Measurements from ENCODE around the gene WIPI1.
"Not testable (repeated sequence)": the region's sequence is repeated elsewhere in the genome, so short reads cannot be mapped to it uniquely, and the experiment has no call there.

The WIPI1 gene

GRCh38 chr17:68379692-68380677, 77.3 kb downstream of the WIPI1 start:
- DNase-seq = no peak
- in situ Hi-C loops (cut with MboI; ENCODE audit: low pct_unique_long_range_greater_than_20kb, low sequenced_read_pairs) = no loop called here

- DNase-seq = no peak
- in situ Hi-C loops (cut with MboI; ENCODE audit: low pct_unique_long_range_greater_than_20kb, low sequenced_read_pairs) = no loop called here
These were observed 78.2 kb downstream of the WIPI1 start for GRCh38 chr17:68379177-68379510.

- in situ Hi-C loops (cut with MboI; ENCODE audit: low pct_unique_long_range_greater_than_20kb, low sequenced_read_pairs) = no loop called here
- DNase-seq = no peak
These were observed 78.8 kb downstream of the WIPI1 start for GRCh38 chr17:68378268-68379176.

- in situ Hi-C loops (cut with MboI; ENCODE audit: low pct_unique_long_range_greater_than_20kb, low sequenced_read_pairs) = no loop called here
- DNase-seq = no peak
These were observed 79.5 kb downstream of the WIPI1 start for GRCh38 chr17:68377771-68378267.

- in situ Hi-C loops (cut with MboI; ENCODE audit: low pct_unique_long_range_greater_than_20kb, low sequenced_read_pairs); DNase-seq: not testable (repeated sequence)
These were observed 81.1 kb downstream of the WIPI1 start for GRCh38 chr17:68376178-68376577.

DNA sequence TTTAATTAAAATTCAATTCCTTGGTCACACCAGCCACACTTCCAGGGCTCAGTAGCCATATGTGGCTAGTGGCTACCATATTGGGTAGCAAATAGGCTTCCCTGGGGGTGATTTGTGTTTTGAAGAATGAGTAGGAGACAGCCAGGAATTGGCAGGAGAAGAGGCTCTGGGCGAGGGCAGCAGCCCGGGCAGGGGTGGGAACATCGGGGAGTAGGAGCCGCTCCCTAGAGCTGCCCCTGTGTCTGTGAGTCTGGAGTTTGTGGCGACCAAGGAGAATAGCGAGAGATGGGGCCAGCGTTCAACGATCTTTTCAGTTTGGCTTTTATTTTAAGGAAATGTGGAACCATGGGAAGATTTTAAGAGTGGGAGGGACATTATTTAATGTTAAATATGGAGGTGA, 81.7 kb downstream of the WIPI1 start:
- DNase-seq = no peak
- in situ Hi-C loops (cut with MboI; ENCODE audit: low pct_unique_long_range_greater_than_20kb, low sequenced_read_pairs) = no loop called here

All from KBM-7 (cell line).